Aorta (tissue), 5 donors: ENCODE measurements around the gene ZFHX2. TPM values are rescaled to one million over a fixed set of nuclear protein-coding genes. Genes with fewer than 3 reads are reported as not detected.

Source experiments
- ATAC-seq: fragments of 200-7000 bp; cut with Tn5 transposase; one replicate; pipeline ENCODE4 v1.9.1; 2022; ENCODE audit warnings: moderate library complexity; ENCODE audit not compliant: low FRiP score
- DNase-seq, 2 donors: peaks; one replicate each; pipeline ENCODE4 v3.0.0-alpha.2; 2020
- H3K27ac ChIP-seq, 2 donors: one replicate each; pipeline ENCODE4 v1.5.1; 2013; ENCODE audit warnings: low read length in 2 of 2, mild to moderate bottlenecking in 2 of 2, moderate library complexity in 2 of 2, control low read depth in 1 of 2, inconsistent platforms in 1 of 2, low read depth in 1 of 2
- H3K27me3 ChIP-seq, 2 donors: one replicate each; pipeline ENCODE4 v1.6.1; 2013; ENCODE audit warnings: control low read depth in 1 of 2, low read length in 1 of 2, mild to moderate bottlenecking in 1 of 2, moderate library complexity in 1 of 2; ENCODE audit not compliant: insufficient read depth in 2 of 2, control insufficient read depth in 1 of 2
- H3K36me3 ChIP-seq, 2 donors: one replicate each; pipeline ENCODE4 v1.6.1; 2013; ENCODE audit warnings: control low read depth in 1 of 2, low read length in 1 of 2, mild to moderate bottlenecking in 1 of 2; ENCODE audit not compliant: insufficient read depth in 2 of 2, control insufficient read depth in 1 of 2
- H3K4me1 ChIP-seq, 2 donors: one replicate each; pipeline ENCODE4 v1.6.1; 2013; ENCODE audit warnings: low read length in 2 of 2, control low read depth in 1 of 2, mild to moderate bottlenecking in 1 of 2, moderate library complexity in 1 of 2; ENCODE audit not compliant: insufficient read depth in 2 of 2, control insufficient read depth in 1 of 2
- H3K4me3 ChIP-seq, 2 donors: one replicate each; pipeline ENCODE4 v1.5.1; 2013; ENCODE audit warnings: low read length in 2 of 2, control low read depth in 1 of 2, mild to moderate bottlenecking in 1 of 2
- H3K9me3 ChIP-seq: one replicate; pipeline ENCODE4 v1.6.1; 2013; ENCODE audit warnings: mild to moderate bottlenecking, low read length; ENCODE audit not compliant: control insufficient read depth
- WGBS, 2 donors: extraction: QIAGEN DNeasy Blood & Tissue Kit; methylation state at CpG; one replicate each; pipeline ENCODE4 v1.1.7; 2013; 5-methylcytosine and 5-hydroxymethylcytosine counted together
- intact Hi-C, 2 donors: fragments of 100-400 bp; cut with DNase I; formaldehyde crosslinking; loops; one replicate each; pipeline versions ENCODE4 v1.14.2 to v1.15.0; 2022
- polyA plus RNA-seq, 2 donors: library from polyadenylated mRNA; stranded (reverse); fragments of 200-250 nt; gene quantifications; one replicate each; pipeline ENCODE4 v1.2.3, GENCODE V29; 2013
- total RNA-seq, 2 donors: library from RNA; stranded (reverse); fragmentation: NEBNext Ultra II Directional; extraction: Animal tissue kit (Norgen Biotek cat#: 25700); gene quantifications; one replicate each; pipeline ENCODE4 v1.2.1, GENCODE V29; 2021
- donor health status: healthy with polysubstance abuse.
- donor health status: Bipolar disorder and iron deficiency.
- donor health status: DM: no; HTN: no; CAD: no.
- donor health status: DM: no; HTN: no; CAD: no.
- donor health status: DM: yes; HTN: yes; CAD: no.

The ZFHX2 gene
- total and polyA plus RNA-seq, 4 donors = 0.13 to 4.0 (median 1.8) TPM

- H3K9me3 ChIP-seq = no peaks in the 10 kb centered on the region
- no peak overlapping the region for H3K4me3 ChIP-seq
- ATAC-seq (no peak), DNase-seq (no peak)
- no peaks in the 10 kb centered on the region for H3K4me1 ChIP-seq
- intact Hi-C loops = loop anchor here in 1 of 2 donors (5.0 kb wide), 1 partner anchor 65 kb away; no protein-coding TSS in a partner anchor
- H3K36me3 ChIP-seq = peaks cover 0 to 2% of the 10 kb centered on the region in 2 donors
- H3K27ac ChIP-seq = no peak overlapping the region
- no peaks in the 10 kb centered on the region for H3K27me3 ChIP-seq
Observed at GRCh38 chr14:23482823-23483148, 68.8 kb downstream of the ZFHX2 start.

GRCh38 chr14:23481979-23482822 lies 69.4 kb downstream of the ZFHX2 start:
- Histone ChIP-seq H3K36me3 (peaks cover 0 to 6% of the 10 kb centered on the region in 2 donors), H3K4me1 (no peaks in the 10 kb centered on the region), H3K27ac (no peak overlapping the region), H3K27me3 (no peaks in the 10 kb centered on the region), H3K9me3 (no peaks in the 10 kb centered on the region), H3K4me3 (no peak overlapping the region)
- ATAC-seq (no peak), DNase-seq (no peak)
- intact Hi-C loops = loop anchor here in 1 of 2 donors (2.0 to 5.0 kb wide), 2 partner anchors 65 to 81 kb away; no protein-coding TSS in a partner anchor
- 47 to 48% methylated on average over 7 of the region's 7 CpGs for WGBS, 2 donors

- Histone ChIP-seq H3K4me1 (no peaks in the 10 kb centered on the region), H3K4me3 (no peak overlapping the region), H3K27me3 (no peaks in the 10 kb centered on the region), H3K27ac (no peak overlapping the region), H3K36me3 (peaks cover 0 to 11% of the 10 kb centered on the region in 2 donors), H3K9me3 (no peaks in the 10 kb centered on the region)
- ATAC-seq = no peak
- intact Hi-C loops = loop anchor here in 1 of 2 donors (2.0 to 5.0 kb wide), 2 partner anchors 66 to 81 kb away; no protein-coding TSS in a partner anchor
- DNase-seq = no peak
- WGBS, 2 donors = 53% methylated on average over 3 of the region's 3 CpGs
Observed at GRCh38 chr14:23481362-23481970, 70.1 kb downstream of the ZFHX2 start.

- WGBS, 2 donors = 27 to 28% methylated on average over 5 of the region's 5 CpGs
- peak; percentile 66 for ATAC-seq
- intact Hi-C loops = no loop called here
- Histone ChIP-seq H3K36me3 (peaks cover 11 to 21% of the 10 kb centered on the region in 2 donors), H3K9me3 (no peaks in the 10 kb centered on the region), H3K4me3 (no peak overlapping the region), H3K27me3 (no peaks in the 10 kb centered on the region), H3K27ac (no peak overlapping the region), H3K4me1 (no peaks in the 10 kb centered on the region)
- peak in 1 of 2 donors; percentile 63 for DNase-seq
Observed at GRCh38 chr14:23478109-23478759, 73.3 kb downstream of the ZFHX2 start.

GRCh38 chr14:23470947-23471346 lies 80.6 kb downstream of the ZFHX2 start:
- Histone ChIP-seq H3K36me3 (peaks cover 8 to 12% of the 10 kb centered on the region in 2 donors), H3K9me3 (no peaks in the 10 kb centered on the region), H3K27ac (no peak overlapping the region), H3K4me1 (no peaks in the 10 kb centered on the region), H3K4me3 (no peak overlapping the region), H3K27me3 (no peaks in the 10 kb centered on the region)
- 90 to 92% methylated on average over 1 of the region's 1 CpG for WGBS, 2 donors
- ATAC-seq = no peak
- intact Hi-C loops = no loop called here
- no peak for DNase-seq

Other genes with a start within 250 kb of the ZFHX2 start
- gene PPP1R3E, start 248.9 kb downstream of the ZFHX2 start, total RNA-seq = 10 to 100 TPM in 1 of 2 donors, 1 to 10 TPM in 1; 9.3 to 13.8 TPM
- gene PPP1R3E, start 248.9 kb downstream of the ZFHX2 start, polyA plus RNA-seq = 10 to 100 TPM in 1 of 2 donors, 1 to 10 TPM in 1; 4.9 to 13.3 TPM
- gene BCL2L2, start 244.9 kb downstream of the ZFHX2 start, total RNA-seq = 10 to 100 TPM; 68.6 to 70.7 TPM
- gene BCL2L2, start 244.9 kb downstream of the ZFHX2 start, polyA plus RNA-seq = 100 to 1,000 TPM in 1 of 2 donors, 10 to 100 TPM in 1; 66.1 to 114 TPM
- gene PABPN1, start 230.3 kb downstream of the ZFHX2 start, total RNA-seq = 100 to 1,000 TPM; 106 to 139 TPM
- gene PABPN1, start 230.3 kb downstream of the ZFHX2 start, polyA plus RNA-seq = 100 to 1,000 TPM in 1 of 2 donors, 10 to 100 TPM in 1; 57.0 to 226 TPM
- 10 to 100 TPM; 25.8 to 47.8 TPM for gene SLC22A17, start 198.9 kb downstream of the ZFHX2 start, total RNA-seq
- gene SLC22A17, start 198.9 kb downstream of the ZFHX2 start, polyA plus RNA-seq = 10 to 100 TPM in 1 of 2 donors, 1 to 10 TPM in 1; 7.5 to 85.8 TPM
- 10 to 100 TPM; 19.7 to 24.5 TPM for gene EFS, start 186.6 kb downstream of the ZFHX2 start, total RNA-seq
- gene EFS, start 186.6 kb downstream of the ZFHX2 start, polyA plus RNA-seq = 10 to 100 TPM in 1 of 2 donors, 1 to 10 TPM in 1; 5.5 to 36.7 TPM
- gene IL25, start 179.0 kb downstream of the ZFHX2 start, total RNA-seq = not detected
- gene IL25, start 179.0 kb downstream of the ZFHX2 start, polyA plus RNA-seq = not detected
- gene CMTM5, start 174.7 kb downstream of the ZFHX2 start, total RNA-seq = 1 to 10 TPM in 1 of 2 donors, not detected in 1; 4.1 TPM
- 1 to 10 TPM in 1 of 2 donors, under 1 TPM in 1; 0.50 to 1.5 TPM for gene CMTM5, start 174.7 kb downstream of the ZFHX2 start, polyA plus RNA-seq
- not detected for gene MYH6, start 143.5 kb downstream of the ZFHX2 start, total RNA-seq
- 10 to 100 TPM in 1 of 2 donors, under 1 TPM in 1; 0.67 to 11.5 TPM for gene MYH6, start 143.5 kb downstream of the ZFHX2 start, polyA plus RNA-seq
- gene MYH7, start 116.1 kb downstream of the ZFHX2 start, total RNA-seq = not detected
- 1 to 10 TPM in 1 of 2 donors, under 1 TPM in 1; 0.33 to 1.6 TPM for gene MYH7, start 116.1 kb downstream of the ZFHX2 start, polyA plus RNA-seq
- gene NGDN, start 82.1 kb downstream of the ZFHX2 start, total RNA-seq = 10 to 100 TPM; 30.8 to 34.5 TPM
- gene NGDN, start 82.1 kb downstream of the ZFHX2 start, polyA plus RNA-seq = 10 to 100 TPM; 36.6 to 41.7 TPM
- gene THTPA, start 4.5 kb upstream of the ZFHX2 start, total RNA-seq = 10 to 100 TPM; 13.0 to 13.7 TPM
- gene THTPA, start 4.5 kb upstream of the ZFHX2 start, polyA plus RNA-seq = 10 to 100 TPM; 14.0 to 24.0 TPM
- gene AP1G2, start 16.0 kb upstream of the ZFHX2 start, total RNA-seq = 10 to 100 TPM; 36.9 to 78.6 TPM
- 10 to 100 TPM; 17.5 to 75.7 TPM for gene AP1G2, start 16.0 kb upstream of the ZFHX2 start, polyA plus RNA-seq
- 1 to 10 TPM; 1.5 to 1.7 TPM for gene JPH4, start 27.0 kb upstream of the ZFHX2 start, total RNA-seq
- under 1 TPM in 1 of 2 donors, not detected in 1; 0.23 TPM for gene JPH4, start 27.0 kb upstream of the ZFHX2 start, polyA plus RNA-seq
- not detected for gene DHRS2, start 84.6 kb upstream of the ZFHX2 start, total RNA-seq
- gene DHRS2, start 84.6 kb upstream of the ZFHX2 start, polyA plus RNA-seq = under 1 TPM in 1 of 2 donors, not detected in 1; 0.18 TPM